Memory B cell (primary cell): ENCODE measurements around the gene QDPR.

Experiments used
- ATAC-seq: fragments of 150-1000 bp; cut with Tn5 transposase; 2 replicates; pipeline ENCODE4 v1.10.0; 2021; ENCODE audit warnings: low read depth, mild to moderate bottlenecking, moderate library complexity
- DNase-seq, 2 donors: peaks; one replicate each; pipeline ENCODE4 v3.0.0; 2022; ENCODE audit warnings: low spot score in 2 of 2
- H3K27ac Mint-ChIP-seq: one replicate; pipeline ENCODE4 v1.8.0; 2022; ENCODE audit warnings: mild to moderate bottlenecking, moderate library complexity, mixed read lengths
- H3K27me3 Mint-ChIP-seq: one replicate; pipeline ENCODE4 v1.8.0; 2022; ENCODE audit warnings: mixed read lengths
- H3K36me3 Mint-ChIP-seq: one replicate; pipeline ENCODE4 v1.8.0; 2022; ENCODE audit warnings: mild to moderate bottlenecking, mixed read lengths
- H3K4me1 Mint-ChIP-seq: one replicate; pipeline ENCODE4 v1.8.0; 2022; ENCODE audit warnings: mixed read lengths
- H3K4me3 Mint-ChIP-seq: one replicate; pipeline ENCODE4 v1.8.0; 2022; ENCODE audit warnings: mild to moderate bottlenecking, moderate library complexity, mixed read lengths
- H3K9me3 Mint-ChIP-seq: one replicate; pipeline ENCODE4 v1.8.0; 2022; ENCODE audit warnings: mixed read lengths

QDPR gene

DNA sequence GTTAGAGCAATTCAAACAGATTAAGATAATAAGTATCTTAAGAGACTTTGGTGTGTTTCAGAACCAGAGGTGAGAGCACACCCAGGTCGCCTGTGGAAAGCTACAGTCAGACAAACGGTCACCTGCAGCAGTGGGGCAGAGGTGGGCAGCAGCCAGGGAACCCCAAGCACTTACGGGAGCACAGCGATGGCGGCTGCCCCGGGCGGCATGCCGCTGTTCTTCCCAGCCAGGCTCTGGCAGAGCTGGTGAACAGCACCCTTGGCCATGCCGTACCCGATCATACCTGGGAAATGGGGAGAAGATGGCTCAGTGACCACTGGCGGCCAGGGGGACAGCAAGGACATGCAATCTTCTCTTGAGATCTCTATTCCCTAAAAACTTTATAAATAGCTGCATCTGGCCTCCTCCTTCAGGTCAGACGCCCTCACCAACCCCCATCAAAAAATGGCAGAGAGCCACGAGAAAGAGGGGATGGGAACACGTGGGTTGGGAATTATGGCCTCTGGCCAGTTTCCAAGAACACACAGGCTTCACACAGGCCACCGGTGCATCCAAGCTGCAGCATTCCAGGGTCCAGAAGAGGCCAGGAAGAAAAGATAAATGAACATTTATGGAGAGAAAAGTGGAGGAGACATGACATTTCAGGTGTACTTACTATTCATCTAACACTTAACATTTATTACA is 19.7 kb downstream of the QDPR start:
- Mint-ChIP-seq H3K4me3 (no peak overlapping the region), H3K27ac (no peak overlapping the region), H3K36me3 (peaks cover 38% of the 10 kb centered on the region), H3K27me3 (no peaks in the 10 kb centered on the region), H3K9me3 (no peaks in the 10 kb centered on the region), H3K4me1 (no peaks in the 10 kb centered on the region)
- ATAC-seq (no peak), DNase-seq (no peak)

DNA sequence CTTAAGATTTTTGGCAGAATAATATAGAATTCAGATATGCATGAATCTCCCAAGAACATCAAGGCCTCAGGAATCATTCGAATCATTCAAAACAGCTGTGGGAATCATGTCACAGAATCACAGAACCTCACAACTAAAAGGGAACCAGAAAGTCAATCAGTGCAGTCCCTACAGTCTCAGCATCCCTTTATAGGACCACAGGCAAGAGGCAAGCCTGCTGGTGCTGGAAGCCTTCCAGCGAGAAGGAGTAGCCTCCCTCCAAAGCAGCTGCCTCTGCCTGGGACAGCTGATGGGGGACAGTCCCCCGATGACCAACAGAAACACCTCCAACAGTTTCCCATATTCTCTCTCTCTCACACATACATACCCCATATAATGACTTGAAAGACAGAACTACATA is 20.7 kb downstream of the QDPR start:
- Mint-ChIP-seq H3K36me3 (peaks cover 44% of the 10 kb centered on the region), H3K27ac (no peak overlapping the region), H3K4me1 (no peaks in the 10 kb centered on the region), H3K27me3 (no peaks in the 10 kb centered on the region), H3K4me3 (no peak overlapping the region), H3K9me3 (no peaks in the 10 kb centered on the region)
- DNase-seq (no peak), ATAC-seq (no peak)

DNA sequence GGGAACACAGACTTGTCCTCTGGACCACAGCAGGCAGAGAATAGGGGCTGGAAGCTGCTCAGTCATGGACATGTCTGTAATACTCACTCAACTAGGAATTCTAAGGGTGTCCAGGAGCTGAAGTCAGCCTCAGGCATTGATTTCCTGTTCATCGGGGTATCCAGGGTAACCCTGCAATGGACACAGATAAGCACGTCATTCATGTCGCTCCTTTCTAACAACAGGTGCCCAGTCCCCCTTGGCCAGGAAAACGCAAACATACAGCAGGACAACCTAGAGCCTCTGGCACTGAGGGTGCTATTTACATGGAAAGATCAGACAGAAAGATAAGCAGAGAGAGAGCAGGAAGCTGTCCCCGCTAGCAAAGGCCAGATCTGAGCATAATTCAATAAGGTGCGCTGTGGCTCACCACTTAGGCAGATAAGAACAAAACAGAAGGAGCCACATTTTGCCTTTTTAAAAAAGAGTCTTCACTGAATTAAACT is 21.3 kb downstream of the QDPR start:
- H3K9me3 Mint-ChIP-seq: no peaks in the 10 kb centered on the region
- ATAC-seq (no peak), DNase-seq (no peak)
- no peaks in the 10 kb centered on the region for H3K4me1 Mint-ChIP-seq
- H3K27ac Mint-ChIP-seq: no peak overlapping the region
- H3K27me3 Mint-ChIP-seq: no peaks in the 10 kb centered on the region
- peaks cover 43% of the 10 kb centered on the region for H3K36me3 Mint-ChIP-seq
- no peak overlapping the region for H3K4me3 Mint-ChIP-seq

DNA sequence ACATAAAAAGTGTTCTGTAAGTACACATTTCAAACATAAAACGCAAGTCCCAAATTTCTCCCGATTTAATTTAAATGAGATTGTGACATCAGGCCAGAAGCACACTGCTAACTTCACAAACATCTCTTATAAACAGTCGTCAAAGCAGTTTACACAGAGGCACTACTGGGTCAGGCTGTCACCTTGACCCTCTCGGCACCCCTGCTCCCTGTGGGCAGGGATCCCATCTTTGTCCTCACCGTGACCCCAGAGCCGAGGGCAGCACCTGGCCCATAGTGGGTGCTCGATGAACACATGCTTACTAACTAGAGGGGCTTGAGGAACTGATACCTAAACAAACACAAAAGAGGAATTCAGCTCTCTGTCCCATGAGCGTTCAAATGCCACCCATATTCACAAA is 22.2 kb downstream of the QDPR start:
- ATAC-seq (no peak), DNase-seq (no peak)
- peaks cover 2% of the 10 kb centered on the region for H3K9me3 Mint-ChIP-seq
- H3K4me3 Mint-ChIP-seq: no peak overlapping the region
- peaks cover 48% of the 10 kb centered on the region for H3K36me3 Mint-ChIP-seq
- no peaks in the 10 kb centered on the region for H3K4me1 Mint-ChIP-seq
- H3K27me3 Mint-ChIP-seq: no peaks in the 10 kb centered on the region
- H3K27ac Mint-ChIP-seq: peak overlapping the region; percentile 18

DNA sequence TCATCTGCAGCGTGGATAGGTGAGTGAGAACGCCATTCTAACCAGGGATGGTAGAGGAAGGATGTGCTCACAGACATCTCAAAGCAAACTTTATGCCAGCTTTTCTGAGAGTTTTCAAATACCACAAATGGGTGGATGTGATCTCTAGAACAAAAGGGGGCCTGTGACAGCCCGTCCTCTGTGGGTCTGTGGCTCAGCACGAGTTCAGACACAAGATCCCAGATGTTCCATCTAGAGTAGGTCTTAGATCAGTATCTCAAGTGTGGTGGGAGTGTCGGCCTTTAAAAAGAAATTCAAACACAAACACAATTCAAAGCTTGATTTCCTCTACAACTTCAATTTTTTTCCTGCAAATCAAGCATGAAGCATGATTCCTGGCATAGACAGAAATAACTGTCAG is 22.8 kb downstream of the QDPR start:
- peaks cover 2% of the 10 kb centered on the region for H3K9me3 Mint-ChIP-seq
- peaks cover 47% of the 10 kb centered on the region for H3K36me3 Mint-ChIP-seq
- H3K27ac Mint-ChIP-seq: peak overlapping the region; percentile 18
- ATAC-seq (no peak), DNase-seq (no peak)
- H3K4me3 Mint-ChIP-seq: no peak overlapping the region
- H3K4me1 Mint-ChIP-seq: no peaks in the 10 kb centered on the region
- H3K27me3 Mint-ChIP-seq: no peaks in the 10 kb centered on the region

DNA sequence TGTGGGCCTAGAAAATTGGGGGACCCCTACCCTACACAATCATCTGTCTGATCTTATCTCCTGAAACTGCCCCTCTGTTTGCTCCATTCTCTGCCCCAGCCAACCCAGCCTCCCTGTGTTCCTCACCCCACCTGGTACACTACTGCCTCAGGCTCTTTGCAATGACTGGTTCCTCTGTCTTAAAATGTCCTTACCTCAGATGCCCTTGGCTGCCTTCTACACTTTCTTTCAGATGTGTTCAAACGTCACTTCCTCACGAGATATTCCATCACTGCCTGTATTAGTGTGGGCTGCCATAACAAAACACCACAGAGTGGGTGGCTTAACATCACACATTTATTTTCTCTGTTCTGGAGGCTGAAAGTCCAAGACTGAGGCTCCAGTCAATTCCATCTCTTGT is 29.2 kb downstream of the QDPR start:
- H3K9me3 Mint-ChIP-seq: peaks cover 2% of the 10 kb centered on the region
- H3K27ac Mint-ChIP-seq: no peak overlapping the region
- H3K36me3 Mint-ChIP-seq: peaks cover 19% of the 10 kb centered on the region
- no peak for DNase-seq
- no peaks in the 10 kb centered on the region for H3K4me1 Mint-ChIP-seq
- no peaks in the 10 kb centered on the region for H3K27me3 Mint-ChIP-seq
- ATAC-seq: no peak
- H3K4me3 Mint-ChIP-seq: no peak overlapping the region

DNA sequence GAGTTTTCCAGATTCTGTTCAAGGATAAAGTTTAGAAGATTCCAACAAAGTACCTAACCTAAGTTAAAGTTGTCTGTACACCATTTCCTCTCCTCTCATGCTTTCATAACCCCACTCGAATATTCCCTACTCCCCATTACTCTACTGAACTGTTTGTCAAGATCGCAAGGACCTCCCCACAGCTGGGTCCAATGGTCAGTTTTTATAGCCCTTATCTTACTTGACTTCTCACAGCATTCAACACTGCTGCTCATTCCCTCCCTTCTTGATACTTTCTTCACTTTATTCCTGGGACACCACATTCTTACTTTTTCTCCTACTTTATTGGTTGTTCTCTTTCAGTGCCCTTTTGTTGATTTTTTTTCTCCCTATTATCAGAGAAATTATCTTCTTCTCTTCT is 30.9 kb downstream of the QDPR start:
- Mint-ChIP-seq H3K4me1 (peaks cover 6% of the 10 kb centered on the region), H3K4me3 (no peak overlapping the region), H3K27me3 (no peaks in the 10 kb centered on the region), H3K9me3 (peaks cover 2% of the 10 kb centered on the region), H3K27ac (no peak overlapping the region), H3K36me3 (peaks cover 15% of the 10 kb centered on the region)
- no peak for ATAC-seq
- no peak for DNase-seq

DNA sequence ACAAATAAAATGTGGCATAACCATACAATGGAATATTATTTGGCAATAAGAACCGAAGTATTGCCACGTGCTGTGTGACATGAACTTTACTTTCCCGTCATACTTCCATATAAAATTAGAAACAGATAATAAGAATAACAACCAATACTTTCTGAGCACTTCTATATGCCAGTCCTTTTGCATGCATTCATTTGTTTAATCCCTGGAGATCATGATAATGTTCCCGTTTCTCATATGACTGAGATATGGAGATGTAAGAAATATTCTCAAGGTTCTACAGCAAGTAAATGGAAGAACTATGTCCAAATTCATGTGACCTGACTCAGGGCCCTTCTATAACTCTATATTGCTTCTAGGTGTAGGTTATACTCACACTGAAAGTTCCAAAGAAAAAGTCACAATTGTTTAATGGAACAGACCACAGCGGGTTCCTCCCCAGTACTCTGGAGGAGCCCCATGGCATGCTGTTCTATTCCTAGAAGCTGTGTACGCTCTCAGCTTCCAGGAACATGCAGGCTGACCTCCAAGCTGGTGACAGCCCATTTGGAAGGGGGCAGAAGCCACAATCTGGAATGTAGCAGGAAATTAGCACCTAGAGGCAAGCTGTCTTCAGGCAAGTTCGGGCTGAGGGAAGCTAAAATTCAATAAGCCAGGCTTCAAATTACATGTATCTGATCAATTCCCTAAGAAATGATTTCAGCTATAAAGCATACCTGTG is 31.5 kb downstream of the QDPR start:
- no peaks in the 10 kb centered on the region for H3K27me3 Mint-ChIP-seq
- H3K9me3 Mint-ChIP-seq: peaks cover 2% of the 10 kb centered on the region
- H3K36me3 Mint-ChIP-seq: peaks cover 13% of the 10 kb centered on the region
- peaks cover 6% of the 10 kb centered on the region for H3K4me1 Mint-ChIP-seq
- ATAC-seq: no peak
- H3K4me3 Mint-ChIP-seq: no peak overlapping the region
- DNase-seq: no peak
- no peak overlapping the region for H3K27ac Mint-ChIP-seq

DNA sequence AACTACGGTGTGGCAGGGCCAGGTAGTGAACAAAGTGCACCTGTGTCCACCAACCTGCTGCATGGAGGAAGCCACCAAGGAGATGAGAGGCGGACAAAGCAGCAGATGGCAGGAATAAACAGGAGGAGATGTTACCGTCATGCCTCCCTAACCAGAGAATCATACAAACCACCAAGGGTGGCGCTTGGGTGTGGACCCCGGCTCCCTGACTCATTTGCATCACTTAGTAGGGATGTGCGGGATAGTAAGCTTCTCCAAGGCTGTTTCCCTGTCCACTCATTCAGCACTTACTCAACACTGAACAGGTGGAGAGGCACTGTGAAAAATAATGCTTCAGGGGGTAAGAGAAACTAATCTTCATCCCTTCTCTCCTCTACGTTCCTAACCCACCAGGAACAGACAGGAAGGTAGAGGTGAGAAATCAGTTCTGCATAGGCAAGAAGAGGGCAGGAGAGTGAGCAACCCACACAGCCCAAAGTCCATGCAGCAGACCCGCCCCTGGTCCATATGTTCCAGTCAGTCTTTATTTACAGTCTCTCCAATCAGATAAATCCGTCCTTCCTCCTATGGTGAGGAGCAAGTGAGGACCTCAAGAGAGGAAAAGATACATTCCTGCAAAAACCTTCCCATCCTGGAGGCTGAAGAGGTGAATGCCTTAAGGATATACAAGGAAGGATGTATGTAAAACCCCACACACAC is 34.0 kb downstream of the QDPR start:
- peaks cover 6% of the 10 kb centered on the region for H3K4me1 Mint-ChIP-seq
- H3K36me3 Mint-ChIP-seq: peaks cover 6% of the 10 kb centered on the region
- no peak for DNase-seq
- no peak for ATAC-seq
- no peaks in the 10 kb centered on the region for H3K27me3 Mint-ChIP-seq
- no peak overlapping the region for H3K27ac Mint-ChIP-seq
- H3K4me3 Mint-ChIP-seq: no peak overlapping the region
- no peaks in the 10 kb centered on the region for H3K9me3 Mint-ChIP-seq

DNA sequence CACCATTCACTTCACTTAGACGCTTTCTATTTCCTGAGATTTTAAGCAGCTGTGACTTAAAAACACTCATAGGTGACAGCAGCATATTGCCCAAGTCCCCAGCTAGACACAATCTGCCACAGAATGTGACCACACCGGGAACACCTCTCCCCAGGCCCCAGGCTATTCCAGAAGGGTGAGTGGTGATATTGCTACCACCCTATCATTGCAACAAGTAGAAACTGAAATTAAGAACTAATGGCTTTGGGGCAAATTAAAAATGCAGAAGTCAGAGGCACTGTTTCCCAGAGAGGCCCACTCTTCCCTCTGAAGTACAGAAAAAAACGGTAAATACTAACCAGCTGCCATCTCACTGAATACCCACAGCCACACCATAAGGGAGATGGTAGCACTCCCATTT is 35.0 kb downstream of the QDPR start:
- no peak for ATAC-seq

DNA sequence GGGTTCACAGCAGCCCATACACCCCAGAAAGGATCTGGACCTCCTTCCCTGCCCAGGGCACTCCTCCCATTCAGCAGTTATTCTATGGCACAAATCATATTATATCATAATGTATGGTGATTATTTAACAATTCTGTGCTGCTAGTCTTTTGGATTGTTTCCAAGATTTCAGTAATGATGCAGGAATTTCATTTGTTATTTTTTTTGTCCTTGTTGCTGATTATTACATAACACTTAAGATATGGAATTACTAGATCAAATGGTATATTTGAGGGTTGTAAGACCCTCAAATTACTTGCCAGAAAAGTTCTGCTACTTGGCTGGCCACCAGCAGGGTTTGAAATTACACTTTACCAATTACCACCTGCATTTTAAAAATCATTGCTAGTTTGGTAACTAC is 36.4 kb downstream of the QDPR start:
- Mint-ChIP-seq H3K27me3 (no peaks in the 10 kb centered on the region), H3K4me1 (peaks cover 6% of the 10 kb centered on the region), H3K27ac (no peak overlapping the region), H3K36me3 (peaks cover 11% of the 10 kb centered on the region), H3K4me3 (no peak overlapping the region), H3K9me3 (no peaks in the 10 kb centered on the region)
- ATAC-seq (no peak), DNase-seq (no peak)

More for the DNA sequence above, 35.0 kb downstream of the QDPR start:
- Mint-ChIP-seq H3K4me1 (peaks cover 6% of the 10 kb centered on the region), H3K27ac (peak overlapping the region; percentile 60), H3K27me3 (no peaks in the 10 kb centered on the region), H3K36me3 (peaks cover 6% of the 10 kb centered on the region), H3K9me3 (no peaks in the 10 kb centered on the region), H3K4me3 (no peak overlapping the region)
- DNase-seq: no peak

DNA sequence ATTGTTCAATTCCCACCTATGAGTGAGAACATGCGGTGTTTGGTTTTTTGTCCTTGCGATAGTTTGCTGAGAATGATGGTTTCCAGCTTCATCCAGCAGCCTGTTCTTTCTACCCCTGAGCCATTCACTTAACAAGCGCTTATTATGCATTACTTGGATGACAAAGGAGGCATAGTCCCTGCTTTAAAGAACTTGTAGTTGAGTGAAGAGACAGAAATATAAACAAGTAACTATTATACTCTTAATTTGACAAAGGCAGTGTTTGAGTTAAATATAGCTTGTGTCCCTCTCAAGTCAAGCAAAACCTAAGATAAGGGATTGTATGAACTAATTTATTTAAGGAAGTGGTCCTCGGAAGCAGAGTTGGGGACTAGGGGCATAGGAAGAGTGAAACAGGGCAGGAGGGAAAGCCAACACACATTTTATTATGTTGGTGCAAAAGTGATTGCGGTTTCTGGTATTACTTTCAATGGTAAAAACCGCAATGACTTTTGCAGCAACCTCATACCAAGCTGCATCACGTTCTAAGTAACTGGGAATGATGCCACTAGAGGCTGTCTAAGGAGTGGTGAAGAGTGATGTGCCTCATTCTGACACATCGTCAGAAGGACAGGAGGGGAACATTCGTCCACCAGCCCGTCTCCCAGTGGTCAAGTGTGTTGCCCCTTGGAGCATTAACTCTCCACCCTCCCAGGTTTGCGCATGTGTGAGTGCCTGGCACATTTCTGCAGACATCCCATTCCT is 41.8 kb downstream of the QDPR start:
- Mint-ChIP-seq H3K9me3 (no peaks in the 10 kb centered on the region), H3K36me3 (peaks cover 7% of the 10 kb centered on the region), H3K27ac (no peak overlapping the region), H3K27me3 (no peaks in the 10 kb centered on the region), H3K4me3 (no peak overlapping the region), H3K4me1 (no peaks in the 10 kb centered on the region)
- no peak for DNase-seq
- no peak for ATAC-seq

DNA sequence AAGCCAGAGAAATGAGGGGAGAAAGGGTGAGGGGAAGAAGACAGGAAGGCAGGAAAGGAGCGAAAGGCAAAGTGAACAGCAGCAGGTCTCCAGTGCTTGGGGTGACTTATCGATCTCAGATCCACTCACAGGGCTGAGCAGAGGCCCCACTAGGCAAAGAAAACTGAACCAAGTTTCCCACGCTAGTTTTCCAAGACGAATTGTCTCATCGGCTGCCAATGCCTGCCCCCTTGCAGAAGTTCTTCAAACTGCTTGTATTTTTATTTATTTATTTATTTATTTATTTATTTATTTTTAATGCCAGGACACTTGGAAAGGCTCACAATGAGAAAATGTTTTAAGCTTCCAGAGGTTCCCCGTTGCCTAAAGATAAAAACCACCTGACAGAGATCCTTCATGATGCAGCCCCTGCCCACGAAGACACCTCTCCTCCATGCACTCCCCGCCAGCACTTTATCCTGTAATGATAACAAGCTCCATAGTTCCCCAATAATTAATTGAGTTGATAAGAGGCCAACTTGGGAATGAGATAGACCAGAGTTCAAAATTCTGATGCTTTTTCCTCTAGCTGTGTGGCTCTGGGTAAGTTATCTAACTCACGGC is 43.2 kb downstream of the QDPR start:
- Mint-ChIP-seq H3K9me3 (no peaks in the 10 kb centered on the region), H3K4me3 (no peak overlapping the region), H3K4me1 (no peaks in the 10 kb centered on the region), H3K36me3 (peaks cover 10% of the 10 kb centered on the region), H3K27ac (no peak overlapping the region), H3K27me3 (no peaks in the 10 kb centered on the region)
- ATAC-seq (no peak), DNase-seq (no peak)
